ENCODE measurements around the gene FAM98A.

The FAM98A gene

GRCh38 chr2:33599175-33599942 lies at the start of gene FAM98A:
TSS of gene FAM98A (minus strand) at chr2:33599299. CDS start at chr2:33599221, 78 bp downstream.
- peak; percentile 93 for FAIRE-seq
- DNase-seq (ENCODE audit: insufficient read length, low spot score): peak; percentile 98

GRCh38 chr2:33645861-33646260 lies 46.8 kb upstream of the FAM98A start:
- DNase-seq (ENCODE audit: insufficient read length, low spot score) (no peak), FAIRE-seq (no peak)

- DNase-seq (ENCODE audit: insufficient read length, low spot score) (no peak), FAIRE-seq (no peak)
Measured at GRCh38 chr2:33644215-33644614, 45.1 kb upstream of the FAM98A start.

GRCh38 chr2:33636001-33636400 lies 36.9 kb upstream of the FAM98A start:
- FAIRE-seq: no peak
- DNase-seq (ENCODE audit: insufficient read length, low spot score): no peak

GRCh38 chr2:33634261-33634910 lies 35.3 kb upstream of the FAM98A start:
- DNase-seq (ENCODE audit: insufficient read length, low spot score): no peak
- peak; percentile 49 for FAIRE-seq

- DNase-seq (ENCODE audit: insufficient read length, low spot score) (no peak), FAIRE-seq (no peak)
Measured at GRCh38 chr2:33633315-33633714, 34.2 kb upstream of the FAM98A start.

- FAIRE-seq (no peak), DNase-seq (ENCODE audit: insufficient read length, low spot score) (no peak)
Measured at GRCh38 chr2:33632831-33633230, 33.7 kb upstream of the FAM98A start.

GRCh38 chr2:33628031-33628827 lies 29.1 kb upstream of the FAM98A start:
- no peak for DNase-seq (ENCODE audit: insufficient read length, low spot score)
- no peak for FAIRE-seq

GRCh38 chr2:33619028-33619427 lies 19.9 kb upstream of the FAM98A start:
- FAIRE-seq: no peak

GRCh38 chr2:33617989-33618388 lies 18.9 kb upstream of the FAM98A start:
- DNase-seq (ENCODE audit: insufficient read length, low spot score): no peak
- no peak for FAIRE-seq

More at GRCh38 chr2:33619028-33619427, 19.9 kb upstream of the FAM98A start:
- no peak for DNase-seq (ENCODE audit: insufficient read length, low spot score)

- DNase-seq (ENCODE audit: insufficient read length, low spot score): no peak
- FAIRE-seq: no peak
Measured at GRCh38 chr2:33617401-33617800, 18.3 kb upstream of the FAM98A start.

- DNase-seq (ENCODE audit: insufficient read length, low spot score) (no peak), FAIRE-seq (no peak)
Measured at GRCh38 chr2:33616873-33617272, 17.8 kb upstream of the FAM98A start.

- FAIRE-seq (no peak), DNase-seq (ENCODE audit: insufficient read length, low spot score) (no peak)
Measured at GRCh38 chr2:33614190-33614589, 15.1 kb upstream of the FAM98A start.

- no peak for FAIRE-seq
Measured at GRCh38 chr2:33607905-33608304, 8.8 kb upstream of the FAM98A start.

GRCh38 chr2:33607251-33607721 lies 8.2 kb upstream of the FAM98A start:
- DNase-seq (ENCODE audit: insufficient read length, low spot score) (no peak), FAIRE-seq (no peak)

More at GRCh38 chr2:33607905-33608304, 8.8 kb upstream of the FAM98A start:
- DNase-seq (ENCODE audit: insufficient read length, low spot score): no peak

- FAIRE-seq: no peak
- no peak for DNase-seq (ENCODE audit: insufficient read length, low spot score)
Measured at GRCh38 chr2:33606622-33607021, 7.5 kb upstream of the FAM98A start.

GRCh38 chr2:33606100-33606499 lies 7.0 kb upstream of the FAM98A start:
- no peak for FAIRE-seq

GRCh38 chr2:33605056-33605455 lies 6.0 kb upstream of the FAM98A start:
- no peak for FAIRE-seq

More at GRCh38 chr2:33606100-33606499, 7.0 kb upstream of the FAM98A start:
- DNase-seq (ENCODE audit: insufficient read length, low spot score): no peak

GRCh38 chr2:33603416-33603815 lies 4.3 kb upstream of the FAM98A start:
- DNase-seq (ENCODE audit: insufficient read length, low spot score): no peak
- FAIRE-seq: no peak

More at GRCh38 chr2:33605056-33605455, 6.0 kb upstream of the FAM98A start:
- DNase-seq (ENCODE audit: insufficient read length, low spot score): no peak

- no peak for FAIRE-seq
- no peak for DNase-seq (ENCODE audit: insufficient read length, low spot score)
Measured at GRCh38 chr2:33602201-33602830, 3.2 kb upstream of the FAM98A start.

GRCh38 chr2:33599943-33600192 lies 769 bp upstream of the FAM98A start:
- DNase-seq (ENCODE audit: insufficient read length, low spot score) (no peak), FAIRE-seq (no peak)

Data from HTR-8/SVneo (cell line).